GM10248 (cell line): ENCODE results near the gene LSMEM2.

Experiments used
- CTCF ChIA-PET: fragments of 300-600 bp; sonication (Branson Sonifier 250); formaldehyde crosslinking; extraction: SDS; loops from one replicate; lab custom pipeline; 2021; ENCODE audit warnings: antibody characterized with exemption; lab: Yijun Ruan, JAX
- POLR2A ChIA-PET: fragments of 350-650 bp; sonication (Branson Sonifier 250); formaldehyde crosslinking; extraction: SDS; loops from one replicate; lab custom pipeline; 2020; ENCODE audit warnings: antibody characterized with exemption; lab: Yijun Ruan, JAX
- DNase-seq: peaks from one replicate; pipeline ENCODE4 v3.0.0; 2012; ENCODE audit errors: extremely low spot score
- CTCF ChIP-seq: IDR thresholded peaks from 2 replicates; pipeline ENCODE4 v1.5.1; 2012; ENCODE audit warnings: mild to moderate bottlenecking, low read depth; ENCODE audit errors: extremely low read depth, missing control alignments, control extremely low read depth

Gene LSMEM2

GRCh38 chr3:50318163-50318562 lies 39.3 kb downstream of the LSMEM2 start:
- no peak for DNase-seq
- no peak for TF ChIP-seq CTCF
- ChIA-PET POLR2A (interaction anchor here (0.6 kb wide), 1 partner anchor 19 kb away, joined by 3 read pairs; the partner anchor contains the start of genes HYAL3 and NAA80), CTCF (interaction anchor here (1.1 to 1.8 kb wide), 5 partner anchors 10 to 71 kb away, joined by 3 to 7 read pairs (median 4); partner anchors contain the start of gene TUSC2)

DNA sequence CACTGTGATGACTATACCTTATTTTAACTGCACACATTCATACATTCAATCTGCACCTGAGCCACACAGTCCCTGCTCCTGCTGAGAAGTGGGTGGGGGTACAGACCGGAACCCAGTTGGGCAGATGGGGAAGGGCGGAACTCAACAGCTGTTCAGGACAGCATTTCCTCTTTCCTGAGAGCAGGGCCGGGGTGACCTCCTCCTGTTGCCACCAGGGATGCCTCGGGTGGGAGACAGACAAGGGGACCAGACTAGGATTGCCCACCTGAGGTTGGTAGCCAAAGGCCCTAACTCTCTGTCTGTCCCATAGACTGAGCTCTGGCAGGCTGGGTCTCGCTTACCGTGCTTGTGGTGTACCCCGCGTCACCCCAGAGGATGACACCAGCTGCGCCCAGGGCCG lies 39.7 kb downstream of the LSMEM2 start:
- TF ChIP-seq CTCF = no peak
- ChIA-PET CTCF (interaction anchor here (0.9 to 1.5 kb wide), 6 partner anchors 9 to 72 kb away, joined by 3 to 7 read pairs (median 4); partner anchors contain the start of gene TUSC2), POLR2A (no interaction called here)
- no peak for DNase-seq

DNA sequence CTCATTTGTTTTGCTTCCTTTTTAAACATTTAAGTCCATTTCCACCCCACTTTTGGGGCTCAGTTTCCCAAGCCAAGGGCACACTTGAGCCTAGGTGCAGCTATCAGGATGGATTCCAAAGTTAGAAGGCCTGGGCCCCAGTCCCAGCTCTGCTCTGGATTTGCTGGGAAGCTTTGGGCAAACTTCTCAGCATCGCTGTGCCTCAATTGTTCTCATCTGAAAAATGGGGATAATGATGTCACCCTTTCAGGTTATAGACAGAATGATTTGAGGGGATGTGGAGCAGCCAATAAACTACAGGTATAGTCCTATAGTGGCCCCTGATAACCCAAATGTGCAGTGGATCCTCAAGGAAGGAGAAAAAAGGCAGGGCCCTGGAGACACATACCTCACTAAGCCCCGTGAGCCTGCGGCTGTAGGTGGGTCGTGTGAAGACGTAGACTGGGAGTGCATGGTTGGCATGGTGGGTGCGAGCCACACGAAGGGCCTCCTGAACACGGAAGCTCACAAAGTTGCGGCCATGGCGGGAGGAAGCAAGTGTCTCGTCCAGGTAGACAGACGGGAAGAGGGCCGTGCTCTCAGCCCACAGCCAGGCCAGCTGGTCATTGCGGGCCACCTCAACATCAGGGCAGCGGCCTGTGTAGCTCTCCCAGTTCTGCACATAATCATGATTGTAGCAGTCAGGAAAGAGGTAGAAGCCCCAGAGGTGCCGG lies 40.5 kb downstream of the LSMEM2 start:
- ChIA-PET POLR2A (no interaction called here), CTCF (interaction anchor here (0.9 to 1.5 kb wide), 6 partner anchors 9 to 60 kb away, joined by 3 to 7 read pairs (median 5); partner anchors contain the start of genes HYAL3, NAA80 and TUSC2)
- no peak for TF ChIP-seq CTCF
- DNase-seq = no peak

DNA sequence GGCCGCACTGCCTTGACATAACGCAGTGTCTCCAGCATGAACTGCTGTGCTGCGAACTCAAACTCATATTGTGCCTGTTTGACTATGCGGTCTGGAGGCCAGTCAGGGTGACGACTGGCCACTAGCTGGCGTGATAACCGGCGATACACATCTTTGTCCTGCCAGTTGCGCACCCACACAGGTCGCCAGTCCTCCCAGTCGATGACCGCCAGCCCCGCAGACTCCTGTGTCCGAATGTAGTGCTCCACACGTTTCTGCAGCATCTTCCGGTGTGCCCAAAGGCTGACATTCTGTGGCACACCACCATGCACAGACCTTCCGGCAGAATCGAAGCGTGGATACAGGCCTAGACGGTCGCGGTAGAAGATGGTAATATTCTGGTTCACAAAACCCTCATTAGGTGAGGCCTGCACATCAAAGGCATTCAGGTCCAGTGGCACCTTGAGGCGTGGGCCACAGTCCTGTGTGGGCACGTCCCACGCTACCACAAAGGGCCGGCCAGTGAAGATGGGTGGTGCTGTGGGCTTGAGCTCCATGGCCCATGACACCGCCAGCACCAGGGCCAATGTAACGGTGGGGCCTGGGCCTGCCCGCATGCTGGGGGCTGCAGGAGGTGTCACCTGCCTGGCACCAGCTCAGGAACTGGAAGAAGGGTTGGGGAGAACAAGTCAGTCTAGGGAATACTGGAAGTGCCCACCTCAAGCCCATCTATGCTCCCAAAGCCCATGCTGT lies 41.2 kb downstream of the LSMEM2 start:
- no peak for TF ChIP-seq CTCF
- DNase-seq = no peak
- POLR2A ChIA-PET = no interaction called here
- CTCF ChIA-PET = interaction anchor here (1.0 to 1.8 kb wide), 7 partner anchors 10 to 73 kb away, joined by 3 to 6 read pairs (median 5); partner anchors contain the start of genes HYAL3 and NAA80

- no peak for TF ChIP-seq CTCF
- DNase-seq = peak; percentile 82
- CTCF ChIA-PET = interaction anchor here (0.6 to 1.8 kb wide), 9 partner anchors 9 to 74 kb away, joined by 3 to 5 read pairs (median 4); partner anchors contain the start of genes HYAL3 and NAA80
- POLR2A ChIA-PET = interaction anchor here (0.6 to 1.0 kb wide), 2 partner anchors 22 to 1733 kb away, joined by 3 to 5 read pairs; partner anchors contain the start of genes HYAL3 and NAA80
These were observed 42.0 kb downstream of the LSMEM2 start for GRCh38 chr3:50320853-50321335.

DNA sequence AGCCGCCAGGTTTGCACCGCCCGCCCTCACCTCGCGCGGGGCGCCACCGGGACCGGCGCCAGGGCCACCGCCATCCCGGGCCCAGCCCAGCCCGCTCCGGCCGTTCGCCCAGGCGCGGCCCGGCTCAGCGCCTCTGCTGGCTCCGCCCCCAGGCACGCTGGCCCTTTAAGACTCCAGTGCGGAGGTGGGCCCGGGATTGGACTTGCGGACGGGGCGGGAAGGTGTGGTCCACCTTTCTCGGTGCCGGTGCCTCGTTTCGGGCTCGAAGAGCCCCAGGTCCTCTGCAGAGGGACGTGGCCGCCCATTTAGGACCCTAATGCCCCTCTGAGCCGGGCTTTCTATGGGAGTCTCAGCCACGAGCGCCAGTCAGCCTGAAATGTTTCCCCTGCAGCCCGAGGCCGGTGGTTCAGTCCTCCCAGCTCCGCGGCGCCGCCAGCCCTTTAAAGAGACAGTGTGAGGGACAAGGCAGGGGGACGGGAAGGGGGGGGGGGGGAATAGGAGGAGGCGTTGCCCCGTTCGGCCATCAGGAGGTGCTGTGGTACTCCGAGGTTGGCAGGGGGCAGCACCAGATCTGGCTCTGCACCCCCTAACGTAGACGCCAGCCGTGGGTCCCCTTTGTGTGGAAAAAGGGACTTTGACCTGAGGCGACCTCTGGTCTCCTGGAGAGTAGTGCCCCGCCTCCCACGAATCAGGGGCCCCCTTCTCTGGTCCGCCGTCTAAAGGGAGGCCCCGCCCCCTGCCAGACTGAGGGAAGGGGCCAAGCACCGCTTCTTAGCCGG lies 42.6 kb downstream of the LSMEM2 start:
- ChIA-PET POLR2A (interaction anchor here (0.6 to 1.0 kb wide), 2 partner anchors 22 to 1732 kb away, joined by 3 to 5 read pairs; partner anchors contain the start of genes HYAL3 and NAA80), CTCF (interaction anchor here (0.6 to 3.4 kb wide), 8 partner anchors 15 to 34 kb away, joined by 3 to 16 read pairs (median 4); partner anchors contain the start of genes HYAL3 and NAA80)
- peak; percentile 49 for TF ChIP-seq CTCF
- peak; percentile 91 for DNase-seq
